A549 treated with CpdA at 1 μM for 4 hours (cell line): ENCODE measurements around the gene LIMS4. TPM values are rescaled to one million over a fixed set of nuclear protein-coding genes. Genes with fewer than 3 reads are reported as not detected.

Experiments used
- total RNA-seq: library from RNA; stranded (reverse); fragments of 200-300 nt; extraction: Qiagen RNA extraction; gene quantifications from 5 replicates; pipeline ENCODE4 v1.2.3, GENCODE V29; 2022; ENCODE audit warnings: low read depth

LIMS4 gene
- total RNA-seq, result 0.56 to 0.88 TPM (median 0.74 TPM) in 5 replicates

GRCh38 chr2:110472171-110473058 lies at the start of gene LIMS4:
Gene LIMS4, minus strand, starts transcription at chr2:110472816. Its CDS starts 38 bp downstream, at chr2:110472778.

Other genes with a start within 250 kb of the LIMS4 start
- 8.6 to 10.7 TPM (median 9.1 TPM) in 5 replicates for gene RGPD6, start 104.4 kb upstream of the LIMS4 start, total RNA-seq
- gene BUB1, start 205.2 kb upstream of the LIMS4 start, total RNA-seq, result 40.1 to 50.0 TPM (median 46.1 TPM) in 5 replicates